Fibroblast of pulmonary artery (primary cell): Measurements from ENCODE around the gene CNTNAP2.

Source experiments
- DNase-seq: peaks from one replicate; pipeline ENCODE4 v3.0.0-alpha.2; 2010; ENCODE audit warnings: low read depth
- H3K4me3 ChIP-seq: replicated peaks from 2 replicates; pipeline ENCODE4 v1.5.1; 2011; ENCODE audit warnings: low read depth, mild to moderate bottlenecking, control low read depth, low read length, moderate library complexity
- TF ChIP-seq, protein P1 (sequence below): IDR thresholded peaks from 2 replicates; pipeline ENCODE4 v1.5.1; 2011; ENCODE audit warnings: mild to moderate bottlenecking, control low read depth, low read length, inconsistent platforms; ENCODE audit errors: missing control alignments

CNTNAP2 gene

DNA sequence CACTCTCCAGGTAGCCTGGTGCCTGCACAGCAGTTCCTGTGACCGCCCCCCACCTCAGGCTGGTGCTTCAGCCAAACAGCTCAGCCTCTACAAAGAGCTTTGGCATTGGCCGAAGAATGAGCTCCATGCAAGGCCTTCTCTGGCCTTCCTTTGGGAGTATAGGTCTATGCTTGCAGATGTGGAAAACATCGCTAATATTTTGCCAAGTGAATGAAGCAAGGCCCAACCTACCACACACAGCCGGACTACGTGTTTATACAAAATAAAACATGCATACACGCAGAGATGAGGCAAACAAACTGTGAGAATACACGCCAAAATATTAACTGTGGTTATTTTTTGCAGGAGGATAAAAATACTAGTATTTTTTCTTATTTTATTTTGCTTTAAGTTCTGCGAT, 2057.8 kb downstream of the CNTNAP2 start:
- H3K4me3 ChIP-seq, result no peak overlapping the region
- no peak for DNase-seq
- TF ChIP-seq, protein P1, sequence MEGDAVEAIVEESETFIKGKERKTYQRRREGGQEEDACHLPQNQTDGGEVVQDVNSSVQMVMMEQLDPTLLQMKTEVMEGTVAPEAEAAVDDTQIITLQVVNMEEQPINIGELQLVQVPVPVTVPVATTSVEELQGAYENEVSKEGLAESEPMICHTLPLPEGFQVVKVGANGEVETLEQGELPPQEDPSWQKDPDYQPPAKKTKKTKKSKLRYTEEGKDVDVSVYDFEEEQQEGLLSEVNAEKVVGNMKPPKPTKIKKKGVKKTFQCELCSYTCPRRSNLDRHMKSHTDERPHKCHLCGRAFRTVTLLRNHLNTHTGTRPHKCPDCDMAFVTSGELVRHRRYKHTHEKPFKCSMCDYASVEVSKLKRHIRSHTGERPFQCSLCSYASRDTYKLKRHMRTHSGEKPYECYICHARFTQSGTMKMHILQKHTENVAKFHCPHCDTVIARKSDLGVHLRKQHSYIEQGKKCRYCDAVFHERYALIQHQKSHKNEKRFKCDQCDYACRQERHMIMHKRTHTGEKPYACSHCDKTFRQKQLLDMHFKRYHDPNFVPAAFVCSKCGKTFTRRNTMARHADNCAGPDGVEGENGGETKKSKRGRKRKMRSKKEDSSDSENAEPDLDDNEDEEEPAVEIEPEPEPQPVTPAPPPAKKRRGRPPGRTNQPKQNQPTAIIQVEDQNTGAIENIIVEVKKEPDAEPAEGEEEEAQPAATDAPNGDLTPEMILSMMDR, result no peak

DNA sequence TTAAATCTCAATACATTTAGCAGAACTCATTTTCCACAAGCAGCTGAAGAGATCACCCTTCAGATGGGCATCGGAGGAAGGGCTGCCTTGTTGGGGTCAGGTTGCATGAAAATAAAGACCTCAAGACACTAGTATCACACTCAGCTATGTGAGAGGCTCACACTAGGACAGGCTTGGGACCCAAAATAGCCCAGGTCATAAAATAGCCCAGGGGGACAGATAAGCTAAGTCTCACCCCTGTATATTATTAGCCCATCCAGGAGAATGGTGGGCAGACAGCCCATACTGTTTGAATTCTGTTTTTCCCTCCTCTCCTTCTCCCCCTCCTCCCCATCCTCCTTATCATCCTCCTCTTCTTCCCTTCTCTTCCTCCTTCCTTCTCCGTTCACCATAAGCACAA, 2058.9 kb downstream of the CNTNAP2 start:
- TF ChIP-seq, protein P1, result no peak
- H3K4me3 ChIP-seq, result no peak overlapping the region
- no peak for DNase-seq

- H3K4me3 ChIP-seq, result no peak overlapping the region
- TF ChIP-seq, protein P1, result no peak
- DNase-seq, result no peak
Measured at GRCh38 chr7:148177972-148178371, 2061.4 kb downstream of the CNTNAP2 start.

DNA sequence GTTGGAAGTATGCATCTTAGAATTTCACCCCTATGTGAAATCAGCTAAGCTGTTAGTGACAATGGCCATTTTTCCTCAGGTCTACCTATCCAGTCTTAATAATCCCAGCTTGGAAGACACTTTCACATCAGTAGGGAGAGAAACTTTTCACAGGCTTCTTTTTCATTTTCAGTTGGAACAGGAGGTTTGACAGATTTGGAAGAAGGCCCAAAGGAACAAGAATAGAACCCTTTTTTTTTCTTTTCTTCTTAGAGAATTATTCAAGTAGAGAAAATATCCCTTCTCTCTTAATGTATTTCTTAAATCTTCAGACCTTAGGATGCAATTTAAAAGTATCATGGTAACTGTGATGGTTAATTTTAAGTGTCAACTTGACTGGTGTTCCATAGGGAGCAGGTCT, 2063.5 kb downstream of the CNTNAP2 start:
- TF ChIP-seq, protein P1, result no peak
- DNase-seq, result no peak
- H3K4me3 ChIP-seq, result no peak overlapping the region

DNA sequence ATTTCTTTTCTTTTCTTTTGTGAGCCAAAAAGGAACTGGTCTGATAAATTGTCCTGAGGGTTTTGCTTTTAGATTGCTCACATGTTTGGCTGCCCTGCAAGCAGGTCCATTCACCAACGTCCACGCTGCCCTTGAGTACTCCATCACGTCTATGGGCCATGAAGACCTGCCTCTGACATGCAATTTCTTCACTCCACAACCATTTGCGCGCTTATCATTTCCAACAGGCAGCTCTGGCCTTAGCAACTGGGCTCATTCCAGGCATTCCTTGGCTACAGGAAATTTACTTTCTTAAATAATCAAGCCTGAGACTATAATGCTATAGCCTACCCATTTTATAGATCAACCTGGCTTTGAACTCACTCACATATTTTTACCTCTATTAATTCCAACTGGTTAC, 2065.7 kb downstream of the CNTNAP2 start:
- TF ChIP-seq, protein P1, result no peak
- DNase-seq, result peak; percentile 69
- no peak overlapping the region for H3K4me3 ChIP-seq

GRCh38 chr7:148185041-148185440, 2068.4 kb downstream of the CNTNAP2 start:
- DNase-seq, result peak; percentile 72
- TF ChIP-seq, protein P1, result no peak
- no peak overlapping the region for H3K4me3 ChIP-seq

- H3K4me3 ChIP-seq, result no peak overlapping the region
- no peak for DNase-seq
- TF ChIP-seq, protein P1, result no peak
Measured at GRCh38 chr7:148187471-148187870, 2070.9 kb downstream of the CNTNAP2 start.
